DND-41 (cell line): Measurements from ENCODE around the gene TAL1.

Experiments
- ATAC-seq: fragments of 200-7000 bp; cut with Tn5 transposase; 3 replicates; pipeline ENCODE4 v1.9.1; 2021; ENCODE audit warnings: low read depth; ENCODE audit not compliant: insufficient read depth
- DNase-seq: peaks from one replicate; pipeline ENCODE4 v3.0.0-alpha.2; 2020
- H2AFZ ChIP-seq: 2 replicates; pipeline ENCODE4 v1.6.0; 2012; ENCODE audit warnings: low read depth, low read length
- H3K27ac ChIP-seq: 2 replicates; pipeline ENCODE4 v1.5.1; 2012; ENCODE audit warnings: low read length, inconsistent platforms
- H3K27me3 ChIP-seq: fragments of 200-600 bp; sonication (generic); 2 replicates; pipeline ENCODE4 v1.6.0; 2012; ENCODE audit warnings: low read length, mild to moderate bottlenecking, inconsistent platforms; ENCODE audit not compliant: insufficient read depth, poor library complexity
- H3K36me3 ChIP-seq: 2 replicates; pipeline ENCODE4 v1.5.1; 2012; ENCODE audit warnings: low read length, inconsistent platforms; ENCODE audit not compliant: insufficient read depth
- H3K4me1 ChIP-seq: 2 replicates; pipeline ENCODE4 v1.5.1; 2012; ENCODE audit warnings: mild to moderate bottlenecking, low read length; ENCODE audit not compliant: insufficient read depth
- H3K4me2 ChIP-seq: 2 replicates; pipeline ENCODE4 v1.6.0; 2012; ENCODE audit warnings: mild to moderate bottlenecking, moderate library complexity, low read length, inconsistent platforms; ENCODE audit not compliant: insufficient read depth
- H3K4me3 ChIP-seq, 2 experiments: fragments of 200-600 bp in 1 of 2; shearing (Covaris generic) in 1 of 2; 2 replicates each; pipeline ENCODE4 v1.5.1; 2012 to 2016; ENCODE audit warnings: inconsistent platforms in 2 of 2, low read length in 2 of 2, mild to moderate bottlenecking in 2 of 2, low read depth in 1 of 2, moderate library complexity in 1 of 2
- H3K79me2 ChIP-seq: 2 replicates; pipeline ENCODE4 v1.6.0; 2012; ENCODE audit warnings: low read length, inconsistent platforms; ENCODE audit not compliant: insufficient read depth
- H3K9ac ChIP-seq: 2 replicates; pipeline ENCODE4 v1.6.0; 2012; ENCODE audit warnings: low read depth, mild to moderate bottlenecking, inconsistent platforms, low read length, moderate library complexity
- H3K9me3 ChIP-seq: 2 replicates; pipeline ENCODE4 v1.5.1; 2012; ENCODE audit warnings: low read length, moderate library complexity, mild to moderate bottlenecking, inconsistent platforms; ENCODE audit not compliant: insufficient read depth, severe bottlenecking
- H4K20me1 ChIP-seq: 2 replicates; pipeline ENCODE4 v1.6.0; 2012; ENCODE audit warnings: low read length; ENCODE audit not compliant: insufficient read depth
- CTCF ChIP-seq: IDR thresholded peaks from 2 replicates; pipeline ENCODE4 v1.5.1; 2012; ENCODE audit warnings: borderline replicate concordance, low read length, moderate library complexity, mild to moderate bottlenecking; ENCODE audit not compliant: poor library complexity, severe bottlenecking; ENCODE audit errors: extremely low read depth
- EZH2 ChIP-seq: IDR thresholded peaks from 3 replicates; pipeline ENCODE4 v1.6.1; 2012; ENCODE audit warnings: borderline replicate concordance, low read depth, mild to moderate bottlenecking, moderate library complexity, low read length, inconsistent platforms; ENCODE audit not compliant: severe bottlenecking

TAL1 gene

GRCh38 chr1:47211796-47212269, 20.2 kb downstream of the TAL1 start:
- no peak overlapping the region for H3K4me3 ChIP-seq
- H3K4me1 ChIP-seq = no peaks in the 10 kb centered on the region
- H3K79me2 ChIP-seq = no peaks in the 10 kb centered on the region
- no peak overlapping the region for H3K4me2 ChIP-seq
- no peak overlapping the region for H2AFZ ChIP-seq
- no peak for DNase-seq
- H3K9me3 ChIP-seq = no peaks in the 10 kb centered on the region
- no peak overlapping the region for H3K27ac ChIP-seq
- H3K27me3 ChIP-seq = peaks cover 9% of the 10 kb centered on the region
- H4K20me1 ChIP-seq = no peaks in the 10 kb centered on the region
- no peaks in the 10 kb centered on the region for H3K36me3 ChIP-seq
- H3K9ac ChIP-seq = no peak overlapping the region
- TF ChIP-seq CTCF (no peak), EZH2 (no peak)
- ATAC-seq = no peak

GRCh38 chr1:47210666-47211065, 21.4 kb downstream of the TAL1 start:
- TF ChIP-seq EZH2 = no peak
- TF ChIP-seq CTCF = no peak
- no peak for DNase-seq
- Histone ChIP-seq H4K20me1 (no peaks in the 10 kb centered on the region), H3K9ac (no peak overlapping the region), H3K4me2 (no peak overlapping the region), H3K4me3 (no peak overlapping the region), H3K27ac (no peak overlapping the region), H3K4me1 (no peaks in the 10 kb centered on the region), H3K79me2 (no peaks in the 10 kb centered on the region), H3K27me3 (peaks cover 9% of the 10 kb centered on the region), H2AFZ (no peak overlapping the region), H3K9me3 (no peaks in the 10 kb centered on the region), H3K36me3 (no peaks in the 10 kb centered on the region)
- no peak for ATAC-seq

- TF ChIP-seq EZH2 (no peak), CTCF (no peak)
- DNase-seq (no peak), ATAC-seq (no peak)
- no peaks in the 10 kb centered on the region for H3K9me3 ChIP-seq
- H3K4me3 ChIP-seq = no peak overlapping the region
- no peaks in the 10 kb centered on the region for H3K79me2 ChIP-seq
- no peaks in the 10 kb centered on the region for H4K20me1 ChIP-seq
- no peak overlapping the region for H3K9ac ChIP-seq
- H3K27me3 ChIP-seq = peaks cover 9% of the 10 kb centered on the region
- H2AFZ ChIP-seq = no peak overlapping the region
- no peaks in the 10 kb centered on the region for H3K36me3 ChIP-seq
- H3K4me2 ChIP-seq = no peak overlapping the region
- H3K4me1 ChIP-seq = no peaks in the 10 kb centered on the region
- no peak overlapping the region for H3K27ac ChIP-seq
Observed at GRCh38 chr1:47209725-47210325, 22.2 kb downstream of the TAL1 start.
